Spinal cord (tissue), 10 donors: ENCODE measurements around the gene TRIM42. TPM values are rescaled to one million over a fixed set of nuclear protein-coding genes. Genes with fewer than 3 reads are reported as not detected.

Experiments used
- DNase-seq, 6 donors: peaks; one replicate each; pipeline versions ENCODE4 v3.0.0 to v3.0.0-alpha.2; 2013 to 2015; ENCODE audit warnings: low spot score in 6 of 6, low read depth in 4 of 6
- H3K27ac ChIP-seq: one replicate; pipeline ENCODE4 v1.5.1; 2013; ENCODE audit warnings: low read depth, low read length, control low read depth
- H3K27me3 ChIP-seq: one replicate; pipeline ENCODE4 v1.6.1; 2013; ENCODE audit warnings: low read length; ENCODE audit not compliant: control insufficient read depth, insufficient read depth
- H3K36me3 ChIP-seq: one replicate; pipeline ENCODE4 v1.6.1; 2013; ENCODE audit warnings: low read length; ENCODE audit not compliant: control insufficient read depth, insufficient read depth
- H3K4me1 ChIP-seq: one replicate; pipeline ENCODE4 v1.6.1; 2013; ENCODE audit warnings: low read length; ENCODE audit not compliant: control insufficient read depth, insufficient read depth
- H3K4me3 ChIP-seq: one replicate; pipeline ENCODE4 v1.5.1; 2013; ENCODE audit warnings: low read depth, low read length, control low read depth
- H3K9me3 ChIP-seq: one replicate; pipeline ENCODE4 v1.6.1; 2013; ENCODE audit warnings: low read length; ENCODE audit not compliant: control insufficient read depth, insufficient read depth
- whole genome bisulfite sequencing: methylation state at CpG from one replicate; pipeline ENCODE4 v1.1.5; 2013; ENCODE audit warnings: missing lambda C conversion rate; ENCODE audit not compliant: insufficient coverage; 5-methylcytosine and 5-hydroxymethylcytosine counted together
- polyA plus RNA-seq, 2 donors: library from polyadenylated mRNA; unstranded; fragments of 120-200 nt; gene quantifications; one replicate each; pipeline ENCODE4 v1.2.1, GENCODE V29; 2013; ENCODE audit not compliant: insufficient read length in 2 of 2
- total RNA-seq, 2 donors: library from RNA; depleted of rRNA in 1 of 2; stranded (reverse); fragments of 120-200 nt in 1 of 2; fragments of >200 nt in 1 of 2; gene quantifications; one replicate each; pipeline versions ENCODE4 v1.2.3 to v1.2.4, GENCODE V29; 2013 to 2014
- donor health status: healthy.

The TRIM42 gene
- total and polyA plus RNA-seq, 4 donors: not detected

DNA sequence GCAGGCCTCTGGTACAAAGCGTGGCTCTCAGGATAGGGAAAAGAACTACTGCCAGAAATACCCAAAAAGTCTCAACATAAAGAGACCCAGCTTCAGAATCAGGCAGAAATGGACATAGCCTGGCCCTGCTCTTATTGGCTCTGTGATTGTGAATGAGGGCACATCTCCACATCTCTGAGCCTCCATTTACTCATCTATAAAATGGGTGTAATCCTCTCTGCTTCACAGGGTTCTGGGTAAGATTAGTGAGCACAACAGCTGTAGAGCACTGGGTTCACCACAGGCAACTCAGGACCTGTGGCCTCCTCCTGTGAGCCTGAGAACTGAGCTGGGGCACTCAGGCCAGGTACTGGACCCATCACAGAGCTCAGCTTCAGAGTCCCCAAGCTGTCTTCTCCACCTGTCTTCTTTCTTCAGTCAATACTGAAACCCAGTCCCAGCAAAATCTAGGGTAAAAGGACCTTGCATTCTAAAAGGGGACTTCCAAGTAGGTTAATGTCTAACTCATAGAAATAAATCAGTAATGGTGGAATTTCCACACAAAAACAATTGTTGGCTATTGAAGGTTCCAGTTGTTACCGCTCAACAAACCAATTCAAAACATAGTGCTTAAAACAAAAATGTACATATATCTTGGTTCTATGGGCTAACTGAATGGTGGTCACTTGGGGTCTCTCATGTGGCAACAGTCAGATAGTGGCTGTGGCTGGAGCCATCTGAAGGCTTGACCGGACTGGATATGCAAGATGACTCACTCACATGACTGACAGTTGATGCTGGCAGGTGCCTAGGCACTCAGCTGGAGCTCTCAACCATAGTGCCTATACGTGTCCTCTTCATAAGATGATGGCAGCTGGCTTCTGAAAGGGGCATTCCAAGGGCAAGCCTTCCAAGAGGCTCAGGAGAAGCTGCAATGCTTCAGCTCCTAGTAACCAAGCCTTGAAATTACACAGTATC is 47.3 kb downstream of the TRIM42 start:
- H3K4me3 ChIP-seq: no peak overlapping the region
- H3K27me3 ChIP-seq: no peaks in the 10 kb centered on the region
- DNase-seq: no peak
- H3K27ac ChIP-seq: no peak overlapping the region
- no peaks in the 10 kb centered on the region for H3K36me3 ChIP-seq
- no peaks in the 10 kb centered on the region for H3K9me3 ChIP-seq
- no peaks in the 10 kb centered on the region for H3K4me1 ChIP-seq
- 88% methylated on average over 2 of the region's 4 CpGs for WGBS

DNA sequence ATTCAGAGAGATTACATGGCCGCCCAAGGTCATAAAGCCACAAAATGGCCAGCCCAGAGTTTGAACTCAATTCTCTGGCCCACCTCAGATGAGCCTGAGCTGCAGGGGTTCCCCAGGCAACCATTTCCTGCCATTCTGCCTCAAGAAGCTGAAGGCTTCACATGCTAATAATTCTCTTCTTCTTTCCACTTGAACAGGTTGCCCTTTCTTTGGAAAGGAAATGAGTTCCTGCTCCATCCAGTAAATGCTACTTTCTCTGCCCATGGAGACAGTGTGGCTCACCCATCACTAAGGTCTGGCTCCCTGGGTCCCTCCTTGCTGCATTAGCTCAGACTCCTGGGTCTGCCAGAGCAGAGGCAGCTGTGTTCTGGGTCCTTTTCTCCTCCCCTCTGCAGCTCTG is 48.2 kb downstream of the TRIM42 start:
- H3K27ac ChIP-seq: no peak overlapping the region
- no peaks in the 10 kb centered on the region for H3K9me3 ChIP-seq
- 86% methylated on average over 1 of the region's 1 CpG for WGBS
- no peak for DNase-seq
- H3K27me3 ChIP-seq: no peaks in the 10 kb centered on the region
- H3K4me3 ChIP-seq: no peak overlapping the region
- H3K36me3 ChIP-seq: no peaks in the 10 kb centered on the region
- H3K4me1 ChIP-seq: no peaks in the 10 kb centered on the region

DNA sequence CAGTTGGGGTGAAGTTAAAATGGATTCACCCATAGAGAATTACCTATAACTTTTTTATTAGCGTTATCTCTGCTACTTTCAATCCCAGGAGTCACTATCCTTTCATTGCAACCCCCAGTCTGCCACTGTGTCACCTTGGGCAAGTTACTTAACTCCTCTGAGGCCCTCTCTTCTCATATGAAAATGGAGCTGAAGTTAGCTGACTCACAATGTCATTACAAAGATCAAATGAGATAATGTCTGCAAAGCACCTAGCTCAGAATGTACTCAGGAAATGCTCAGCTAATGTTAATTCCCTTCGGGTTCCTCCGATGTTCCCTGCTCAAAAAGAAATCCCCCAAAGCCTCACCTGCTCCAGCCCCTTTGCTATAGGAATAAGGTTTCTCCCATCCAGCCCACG is 50.0 kb downstream of the TRIM42 start:
- Histone ChIP-seq H3K36me3 (no peaks in the 10 kb centered on the region), H3K4me1 (no peaks in the 10 kb centered on the region), H3K9me3 (no peaks in the 10 kb centered on the region), H3K27me3 (no peaks in the 10 kb centered on the region), H3K27ac (no peak overlapping the region), H3K4me3 (no peak overlapping the region)
- DNase-seq: no peak
- 82% methylated on average over 3 of the region's 4 CpGs for WGBS

DNA sequence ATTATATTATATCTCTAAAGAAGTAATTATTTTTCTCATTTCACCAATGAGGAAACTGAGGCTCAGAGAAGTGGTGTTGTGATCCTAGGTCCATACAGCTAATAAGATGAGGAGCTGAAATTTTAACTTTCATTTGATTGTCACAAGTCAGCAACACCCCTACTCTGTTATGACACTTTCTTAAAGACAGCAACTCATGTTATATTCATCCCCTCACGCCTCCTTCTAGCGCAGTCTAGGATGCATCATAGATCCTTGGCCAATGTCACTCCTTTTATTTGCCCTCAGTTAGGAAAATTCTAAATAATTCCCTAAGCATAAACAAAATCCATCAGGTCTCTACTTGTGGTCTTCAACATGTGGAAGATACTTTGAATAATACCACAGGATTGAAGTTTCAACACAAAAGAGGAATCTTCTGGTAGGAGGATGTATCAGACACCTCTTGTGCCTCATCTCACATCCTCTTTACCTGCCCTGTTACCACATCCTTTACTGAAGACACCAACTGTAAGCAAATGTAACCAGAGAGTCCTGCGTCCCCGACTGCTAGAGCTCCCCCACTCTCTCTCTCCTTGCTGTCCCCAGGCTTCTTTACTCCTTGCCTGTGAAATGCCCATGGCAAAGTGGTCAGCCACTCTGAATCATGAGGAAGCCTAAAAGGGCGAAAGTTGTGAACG is 53.7 kb downstream of the TRIM42 start:
- H3K4me3 ChIP-seq: no peak overlapping the region
- no peaks in the 10 kb centered on the region for H3K4me1 ChIP-seq
- H3K27ac ChIP-seq: no peak overlapping the region
- H3K27me3 ChIP-seq: no peaks in the 10 kb centered on the region
- DNase-seq: no peak
- WGBS: 95% methylated on average over 6 of the region's 6 CpGs
- H3K9me3 ChIP-seq: no peaks in the 10 kb centered on the region
- H3K36me3 ChIP-seq: no peaks in the 10 kb centered on the region

DNA sequence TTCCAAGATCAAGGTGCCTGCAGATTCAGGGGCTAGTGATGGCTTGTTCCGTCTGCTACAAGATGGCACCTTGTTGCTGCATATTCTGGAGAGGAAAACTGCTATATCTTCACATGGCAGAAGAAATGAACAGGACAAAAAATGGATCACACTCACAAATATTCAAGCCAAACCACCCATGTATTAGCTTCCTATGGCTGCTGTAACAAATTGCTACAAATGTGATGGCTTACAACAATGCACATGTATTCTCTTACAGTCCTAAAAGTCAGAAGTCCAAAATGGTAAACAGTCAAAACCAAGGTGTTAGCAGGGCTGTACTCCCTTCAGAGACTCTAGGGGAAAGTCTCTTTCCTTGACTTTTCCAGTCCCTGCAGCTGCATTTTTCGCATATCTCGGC is 55.8 kb downstream of the TRIM42 start:
- H3K27me3 ChIP-seq: no peaks in the 10 kb centered on the region
- no peak overlapping the region for H3K27ac ChIP-seq
- H3K4me1 ChIP-seq: no peaks in the 10 kb centered on the region
- WGBS: 86% methylated on average over 3 of the region's 3 CpGs
- no peak for DNase-seq
- H3K36me3 ChIP-seq: no peaks in the 10 kb centered on the region
- H3K9me3 ChIP-seq: no peaks in the 10 kb centered on the region
- H3K4me3 ChIP-seq: no peak overlapping the region

DNA sequence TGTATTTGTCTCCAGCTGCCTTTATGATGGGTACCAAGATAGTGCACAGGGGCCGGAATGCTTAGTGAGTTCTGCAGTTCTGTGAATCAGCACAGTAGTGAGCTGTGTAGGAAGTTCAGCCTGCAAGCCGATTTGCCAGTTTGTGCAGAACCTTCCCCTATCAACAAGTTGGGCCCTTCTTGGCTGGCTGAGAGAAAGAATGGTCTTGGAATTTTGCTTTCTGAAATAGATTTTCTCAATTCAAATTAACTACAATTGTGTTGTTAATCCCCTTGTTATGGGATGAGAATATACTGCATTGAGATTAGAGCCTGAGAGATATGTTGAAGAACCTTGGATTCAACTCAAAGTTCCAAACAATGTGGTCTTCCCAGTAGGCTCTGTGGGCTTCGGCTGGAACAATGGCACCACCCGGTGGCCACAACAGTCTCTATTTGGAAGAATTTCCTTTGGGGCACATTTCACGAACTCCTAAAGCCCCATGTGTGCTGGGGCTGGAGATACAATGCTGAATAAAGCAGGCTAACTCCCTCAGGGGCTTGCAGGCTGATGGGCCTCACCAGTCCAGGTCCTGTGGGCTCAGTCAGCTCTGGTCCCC is 59.1 kb downstream of the TRIM42 start:
- 34% methylated on average over 4 of the region's 5 CpGs for WGBS
- peak in 2 of 6 donors; percentile 55 to 72 for DNase-seq
- Histone ChIP-seq H3K9me3 (no peaks in the 10 kb centered on the region), H3K4me3 (no peak overlapping the region), H3K4me1 (no peaks in the 10 kb centered on the region), H3K27me3 (no peaks in the 10 kb centered on the region), H3K36me3 (no peaks in the 10 kb centered on the region), H3K27ac (no peak overlapping the region)

DNA sequence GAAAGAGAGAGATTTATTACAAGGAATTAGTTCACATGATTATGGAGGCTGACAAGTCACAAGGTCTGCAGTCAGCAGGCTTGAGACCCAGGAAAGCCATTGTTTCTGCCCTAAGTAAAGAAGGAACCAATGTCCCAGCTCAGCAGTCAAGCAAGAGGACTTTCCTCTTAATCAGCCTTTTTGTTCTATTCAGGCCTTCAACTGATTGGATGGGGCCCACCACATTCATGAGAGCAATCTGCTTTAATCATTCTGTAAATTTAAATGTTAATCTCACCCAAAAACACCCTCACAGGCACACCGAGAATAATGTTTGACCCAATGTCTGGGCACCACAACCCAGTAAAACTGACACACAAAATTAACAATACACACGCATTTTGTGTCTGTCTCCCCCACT is 64.3 kb downstream of the TRIM42 start:
- Histone ChIP-seq H3K36me3 (no peaks in the 10 kb centered on the region), H3K4me1 (no peaks in the 10 kb centered on the region), H3K4me3 (no peak overlapping the region), H3K9me3 (no peaks in the 10 kb centered on the region), H3K27ac (no peak overlapping the region), H3K27me3 (no peaks in the 10 kb centered on the region)
- WGBS: no CpG with 5 or more reads among the region's 2 CpGs
- DNase-seq: no peak

DNA sequence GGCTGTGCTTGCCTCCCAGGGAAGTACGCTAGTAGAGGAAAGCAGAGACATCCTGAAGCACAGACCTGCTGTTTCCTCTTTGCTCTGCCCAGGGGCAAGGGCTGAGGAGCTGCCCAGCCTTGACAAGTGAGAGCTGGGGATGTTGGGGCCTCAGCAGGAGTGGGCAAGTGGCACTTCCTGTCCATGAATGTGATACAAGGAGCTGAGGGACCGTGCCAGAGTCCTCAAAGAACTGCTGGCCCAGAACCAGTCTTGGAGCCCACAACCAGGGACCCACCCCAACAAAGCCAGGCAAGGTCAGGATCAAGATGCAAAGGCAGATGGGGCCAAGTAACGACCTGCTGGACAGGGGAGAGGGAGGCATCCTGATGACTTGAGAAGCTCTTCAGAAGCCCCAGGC is 70.3 kb downstream of the TRIM42 start:
- Histone ChIP-seq H3K9me3 (no peaks in the 10 kb centered on the region), H3K36me3 (no peaks in the 10 kb centered on the region), H3K27ac (no peak overlapping the region), H3K4me3 (no peak overlapping the region), H3K4me1 (no peaks in the 10 kb centered on the region), H3K27me3 (no peaks in the 10 kb centered on the region)
- WGBS: 69% methylated on average over 3 of the region's 3 CpGs
- no peak for DNase-seq

DNA sequence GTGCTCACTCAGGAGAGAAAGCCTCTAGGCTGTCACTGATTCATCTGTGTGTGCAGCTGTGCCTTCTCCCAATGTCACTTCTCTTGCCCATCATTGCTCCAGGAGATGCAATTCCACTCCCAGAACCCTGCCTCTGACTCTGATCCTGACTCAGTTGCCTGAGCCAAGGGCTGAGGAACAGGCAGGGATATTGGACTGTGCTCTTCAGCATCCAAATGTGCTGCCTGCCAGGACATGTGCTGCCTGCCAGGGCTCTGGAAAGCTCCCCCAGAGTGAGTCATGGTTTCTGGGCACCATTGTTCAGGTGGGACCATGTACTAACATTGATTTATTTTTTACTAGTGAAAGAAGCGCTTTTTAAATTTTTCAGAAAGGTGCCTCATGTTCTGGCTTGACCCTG is 71.0 kb downstream of the TRIM42 start:
- Histone ChIP-seq H3K36me3 (no peaks in the 10 kb centered on the region), H3K9me3 (no peaks in the 10 kb centered on the region), H3K27me3 (no peaks in the 10 kb centered on the region), H3K4me3 (no peak overlapping the region), H3K4me1 (no peaks in the 10 kb centered on the region), H3K27ac (no peak overlapping the region)
- no peak for DNase-seq
- no CpG with 5 or more reads among the region's 1 CpG for WGBS
